Fibroblast of villous mesenchyme (primary cell): Measurements from ENCODE around the gene COL27A1. TPM values are rescaled to one million over a fixed set of nuclear protein-coding genes. Genes with fewer than 3 reads are reported as not detected.

ENCODE experiments used
- DNase-seq: peaks from one replicate; pipeline ENCODE4 v3.0.0-alpha.2; 2010; ENCODE audit warnings: low read depth
- H3K4me3 ChIP-seq: 2 replicates; pipeline ENCODE4 v1.5.1; 2011; ENCODE audit warnings: low read depth, mild to moderate bottlenecking, low read length
- CTCF ChIP-seq: IDR thresholded peaks from 2 replicates; pipeline ENCODE4 v1.5.1; 2012; ENCODE audit warnings: low read depth, mild to moderate bottlenecking, low read length; ENCODE audit not compliant: insufficient read depth
- total RNA-seq: library from RNA; depleted of rRNA; stranded (reverse); fragments of >200 nt; gene quantifications from 2 replicates; pipeline ENCODE4 v1.2.3, GENCODE V29; 2012

Gene COL27A1
- total RNA-seq, 1 donor: 23.3 TPM

GRCh38 chr9:114112778-114113584 lies 42.4 kb upstream of the COL27A1 start:
- TF ChIP-seq CTCF: no peak
- H3K4me3 ChIP-seq: no peak overlapping the region
- peak; percentile 65 for DNase-seq

- DNase-seq: no peak
- no peak overlapping the region for H3K4me3 ChIP-seq
- TF ChIP-seq CTCF: no peak
Measured at GRCh38 chr9:114114364-114114763, 41.0 kb upstream of the COL27A1 start.

- TF ChIP-seq CTCF: no peak
- no peak overlapping the region for H3K4me3 ChIP-seq
- peak; percentile 7 for DNase-seq
Measured at GRCh38 chr9:114115654-114116125, 39.6 kb upstream of the COL27A1 start.

GRCh38 chr9:114116126-114116747 lies 39.1 kb upstream of the COL27A1 start:
- no peak overlapping the region for H3K4me3 ChIP-seq
- no peak for DNase-seq
- no peak for TF ChIP-seq CTCF

GRCh38 chr9:114117614-114117995 lies 37.7 kb upstream of the COL27A1 start:
- DNase-seq: no peak
- no peak for TF ChIP-seq CTCF
- no peak overlapping the region for H3K4me3 ChIP-seq

- TF ChIP-seq CTCF: no peak
- H3K4me3 ChIP-seq: no peak overlapping the region
- no peak for DNase-seq
Measured at GRCh38 chr9:114117996-114118830, 37.1 kb upstream of the COL27A1 start.
